Neural progenitor cell (in vitro differentiated cells): ENCODE measurements around the gene CD160. TPM values are rescaled to one million over a fixed set of nuclear protein-coding genes. Genes with fewer than 3 reads are reported as not detected.
A peak's percentile ranks its signal among the peaks of the same experiment; 100 is the strongest.
"Not testable (repeated sequence)": the region's sequence is repeated elsewhere in the genome, so short reads cannot be mapped to it uniquely, and the experiment has no call there.

Source experiments
- DNase-seq: peaks from one replicate; pipeline ENCODE4 v3.0.0-alpha.2; 2016; ENCODE audit warnings: low spot score
- H2AFZ ChIP-seq: fragments of 200-600 bp; sonication (generic); replicated peaks from 2 replicates; pipeline ENCODE4 v1.6.1; 2016; ENCODE audit warnings: antibody characterized with exemption
- H3F3A ChIP-seq: fragments of 200-600 bp; sonication (generic); 2 replicates; pipeline ENCODE4 v1.6.1; 2016; ENCODE audit warnings: antibody characterized with exemption, low read depth
- H3K27ac ChIP-seq: fragments of 200-600 bp; sonication (generic); 2 replicates; pipeline ENCODE4 v1.5.1; 2016; ENCODE audit warnings: mild to moderate bottlenecking
- H3K27me3 ChIP-seq: fragments of 200-600 bp; sonication (generic); 2 replicates; pipeline ENCODE4 v1.6.1; 2016; ENCODE audit warnings: mild to moderate bottlenecking, moderate library complexity
- H3K36me3 ChIP-seq: fragments of 200-600 bp; sonication (generic); 2 replicates; pipeline ENCODE4 v1.5.1; 2016
- H3K4me1 ChIP-seq: fragments of 200-600 bp; sonication (generic); 2 replicates; pipeline ENCODE4 v1.6.1; 2016; ENCODE audit warnings: mixed run types
- H3K4me2 ChIP-seq: fragments of 200-600 bp; sonication (generic); 2 replicates; pipeline ENCODE4 v1.6.1; 2016
- H3K4me3 ChIP-seq: fragments of 200-600 bp; sonication (generic); 2 replicates; pipeline ENCODE4 v1.5.1; 2016
- H3K79me2 ChIP-seq: fragments of 200-600 bp; sonication (generic); 2 replicates; pipeline ENCODE4 v1.6.1; 2016; ENCODE audit warnings: low read depth
- H3K9ac ChIP-seq: fragments of 200-600 bp; sonication (generic); 2 replicates; pipeline ENCODE4 v1.6.1; 2016
- H3K9me3 ChIP-seq: fragments of 200-600 bp; sonication (generic); 2 replicates; pipeline ENCODE4 v1.5.1; 2016; ENCODE audit warnings: low read depth
- H4K20me1 ChIP-seq: fragments of 200-600 bp; sonication (generic); 2 replicates; pipeline ENCODE4 v1.6.1; 2016; ENCODE audit warnings: low read depth
- H3K27ac Mint-ChIP-seq: 3 replicates; pipeline ENCODE4 v1.8.0; 2021; ENCODE audit warnings: mixed read lengths
- H3K27me3 Mint-ChIP-seq: 2 replicates; pipeline ENCODE4 v1.8.0; 2022; ENCODE audit warnings: low read depth, mild to moderate bottlenecking, inconsistent platforms, moderate library complexity, mixed read lengths; ENCODE audit not compliant: insufficient read depth
- H3K36me3 Mint-ChIP-seq: 3 replicates; pipeline ENCODE4 v1.8.0; 2021; ENCODE audit warnings: mixed read lengths
- H3K4me1 Mint-ChIP-seq: 3 replicates; pipeline ENCODE4 v1.8.0; 2021; ENCODE audit warnings: mixed read lengths
- H3K4me3 Mint-ChIP-seq: 3 replicates; pipeline ENCODE4 v1.8.0; 2021; ENCODE audit warnings: mild to moderate bottlenecking, moderate library complexity, mixed read lengths
- H3K9me3 Mint-ChIP-seq: 3 replicates; pipeline ENCODE4 v1.8.0; 2020; ENCODE audit warnings: mixed read lengths
- EZH2 ChIP-seq: fragments of 200-600 bp; sonication (generic); IDR thresholded peaks from 2 replicates; pipeline ENCODE4 v1.6.1; 2017; ENCODE audit warnings: antibody characterized with exemption, mild to moderate bottlenecking, moderate library complexity
- EZH2phosphoT487 ChIP-seq: fragments of 200-600 bp; sonication (generic); IDR thresholded peaks from 2 replicates; pipeline ENCODE4 v1.6.1; 2017; ENCODE audit warnings: antibody characterized with exemption
- total RNA-seq: library from RNA; depleted of rRNA; stranded (reverse); fragments of >200 nt; gene quantifications from 2 replicates; pipeline ENCODE4 v1.2.3, GENCODE V29; 2015; ENCODE audit warnings: low replicate concordance
- TF ChIP-seq, protein P1 (sequence below): fragments of 200-600 bp; sonication (generic); IDR thresholded peaks from 2 replicates; pipeline ENCODE4 v1.5.1; 2017; ENCODE audit warnings: antibody characterized with exemption, mild to moderate bottlenecking

The CD160 gene
- total RNA-seq, 1 donor from 2014 or later: not detected

DNA sequence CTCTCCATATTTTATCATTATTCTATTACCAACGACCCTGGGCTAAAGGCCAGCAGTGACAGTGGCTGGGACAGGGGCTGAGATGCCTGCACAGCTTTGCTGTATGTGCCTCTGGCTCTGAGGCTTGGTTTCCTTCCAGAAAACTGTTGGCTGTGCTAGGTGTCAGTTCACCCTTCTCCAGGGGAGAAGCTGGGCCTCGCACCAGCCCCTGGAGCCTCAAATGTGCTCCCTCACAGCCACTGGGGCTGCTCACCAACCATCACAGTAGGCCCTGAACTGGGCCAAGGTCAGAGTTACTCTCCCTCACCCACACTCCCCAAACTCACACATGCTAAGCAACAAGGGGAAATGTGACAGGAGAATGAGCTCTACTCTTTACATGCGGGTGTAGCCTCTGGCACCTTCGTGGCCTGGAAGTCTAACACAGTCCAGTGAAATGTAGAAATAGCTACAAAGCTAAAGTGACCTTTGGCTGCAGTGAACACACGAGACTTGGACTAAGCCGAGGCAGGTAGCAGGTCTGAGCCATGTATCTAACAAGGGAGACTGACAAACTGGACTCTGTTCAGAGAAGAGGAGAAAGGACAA is 4.7 kb upstream of the CD160 start:
- Histone ChIP-seq H3K27me3 (peaks cover 6% of the 10 kb centered on the region), H4K20me1 (no peaks in the 10 kb centered on the region), H3F3A (peaks cover 6% of the 10 kb centered on the region), H3K4me1 (peaks cover 14% of the 10 kb centered on the region), H3K4me2 (no peak overlapping the region), H3K27ac (no peak overlapping the region), H3K4me3 (no peak overlapping the region), H3K9me3 (no peaks in the 10 kb centered on the region), H3K79me2 (no peaks in the 10 kb centered on the region), H3K36me3 (no peaks in the 10 kb centered on the region), H3K9ac (no peak overlapping the region), H2AFZ (no peak overlapping the region)
- Mint-ChIP-seq H3K4me3 (no peak overlapping the region), H3K36me3 (no peaks in the 10 kb centered on the region), H3K27me3 (peaks cover 2% of the 10 kb centered on the region), H3K9me3 (no peaks in the 10 kb centered on the region), H3K4me1 (peaks cover 17% of the 10 kb centered on the region), H3K27ac (no peak overlapping the region)
- no peak for DNase-seq
- no peak for TF ChIP-seq EZH2phosphoT487
- TF ChIP-seq EZH2: no peak
- TF ChIP-seq, protein P1, sequence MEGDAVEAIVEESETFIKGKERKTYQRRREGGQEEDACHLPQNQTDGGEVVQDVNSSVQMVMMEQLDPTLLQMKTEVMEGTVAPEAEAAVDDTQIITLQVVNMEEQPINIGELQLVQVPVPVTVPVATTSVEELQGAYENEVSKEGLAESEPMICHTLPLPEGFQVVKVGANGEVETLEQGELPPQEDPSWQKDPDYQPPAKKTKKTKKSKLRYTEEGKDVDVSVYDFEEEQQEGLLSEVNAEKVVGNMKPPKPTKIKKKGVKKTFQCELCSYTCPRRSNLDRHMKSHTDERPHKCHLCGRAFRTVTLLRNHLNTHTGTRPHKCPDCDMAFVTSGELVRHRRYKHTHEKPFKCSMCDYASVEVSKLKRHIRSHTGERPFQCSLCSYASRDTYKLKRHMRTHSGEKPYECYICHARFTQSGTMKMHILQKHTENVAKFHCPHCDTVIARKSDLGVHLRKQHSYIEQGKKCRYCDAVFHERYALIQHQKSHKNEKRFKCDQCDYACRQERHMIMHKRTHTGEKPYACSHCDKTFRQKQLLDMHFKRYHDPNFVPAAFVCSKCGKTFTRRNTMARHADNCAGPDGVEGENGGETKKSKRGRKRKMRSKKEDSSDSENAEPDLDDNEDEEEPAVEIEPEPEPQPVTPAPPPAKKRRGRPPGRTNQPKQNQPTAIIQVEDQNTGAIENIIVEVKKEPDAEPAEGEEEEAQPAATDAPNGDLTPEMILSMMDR: no peak

DNA sequence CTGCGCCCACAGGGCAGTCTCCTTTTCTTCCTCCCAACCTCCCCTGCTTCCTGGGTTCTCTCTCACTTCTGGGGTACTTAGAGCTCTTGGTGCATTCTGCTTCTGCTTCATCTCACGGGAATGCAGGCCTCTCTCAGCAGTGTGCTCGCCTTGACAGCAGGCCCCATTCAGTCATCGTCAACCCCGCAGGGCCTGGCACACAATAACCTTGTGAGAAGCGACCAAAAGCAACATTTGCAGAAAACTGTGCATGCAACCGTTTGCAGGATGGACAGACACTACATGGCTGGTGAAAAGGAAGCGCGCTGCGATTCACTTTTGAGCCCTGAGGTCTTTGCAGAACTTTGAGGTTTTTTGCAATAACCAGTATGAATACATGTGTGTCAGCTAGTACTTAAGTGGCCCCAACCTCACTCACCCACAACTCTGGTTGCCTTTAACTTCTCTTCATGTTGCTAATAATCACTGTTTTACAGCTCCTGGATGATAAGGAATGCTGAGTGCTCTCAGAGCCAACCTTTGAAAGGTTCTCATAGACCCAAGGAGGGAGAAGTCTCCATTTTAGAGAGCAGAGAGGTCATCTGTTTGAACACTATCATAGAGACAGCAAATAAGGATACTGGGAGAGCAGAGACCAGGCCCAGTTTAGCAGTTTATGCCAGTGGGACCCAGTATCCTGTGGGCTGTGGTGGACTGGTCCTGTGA is 2.5 kb upstream of the CD160 start:
- no peaks in the 10 kb centered on the region for H3K36me3 Mint-ChIP-seq
- Histone ChIP-seq H3F3A (peaks cover 6% of the 10 kb centered on the region), H4K20me1 (no peaks in the 10 kb centered on the region), H3K4me2 (no peak overlapping the region), H3K4me3 (no peak overlapping the region), H3K36me3 (no peaks in the 10 kb centered on the region), H3K9ac (no peak overlapping the region), H3K27me3 (peaks cover 26% of the 10 kb centered on the region), H2AFZ (peak overlapping the region; percentile 89), H3K4me1 (peaks cover 14% of the 10 kb centered on the region), H3K79me2 (no peaks in the 10 kb centered on the region), H3K27ac (no peak overlapping the region), H3K9me3 (no peaks in the 10 kb centered on the region)
- H3K27me3 Mint-ChIP-seq: peaks cover 2% of the 10 kb centered on the region
- H3K9me3 Mint-ChIP-seq: no peaks in the 10 kb centered on the region
- no peak overlapping the region for H3K4me3 Mint-ChIP-seq
- H3K4me1 Mint-ChIP-seq: peaks cover 22% of the 10 kb centered on the region
- peak; percentile 19 for DNase-seq
- H3K27ac Mint-ChIP-seq: peak overlapping the region; percentile 70
- TF ChIP-seq, protein P1: no peak
- no peak for TF ChIP-seq EZH2phosphoT487

DNA sequence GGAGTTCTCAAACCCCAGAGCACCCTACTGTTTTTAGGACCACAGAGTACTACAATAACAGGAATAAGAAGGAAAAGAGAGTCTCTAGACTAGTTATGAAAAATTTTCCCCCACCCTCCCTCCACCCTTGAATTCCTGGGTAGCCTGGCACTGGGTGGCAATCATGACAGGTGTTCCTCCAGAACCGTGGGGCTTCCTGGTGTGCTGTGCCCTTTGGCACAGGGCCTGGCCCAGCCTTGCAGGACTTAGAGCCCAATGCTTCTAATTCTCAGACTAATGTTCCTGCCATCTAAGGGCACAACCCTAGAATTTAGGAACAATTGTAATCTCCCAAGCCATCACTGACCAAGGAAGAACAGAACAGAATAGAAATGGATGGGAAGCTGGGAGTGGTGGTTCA is 1.5 kb upstream of the CD160 start:
- no peak overlapping the region for H3K9ac ChIP-seq
- Mint-ChIP-seq H3K4me1 (peaks cover 22% of the 10 kb centered on the region), H3K27ac (no peak overlapping the region), H3K27me3 (peaks cover 2% of the 10 kb centered on the region), H3K36me3 (no peaks in the 10 kb centered on the region), H3K9me3 (no peaks in the 10 kb centered on the region), H3K4me3 (no peak overlapping the region)
- peaks cover 6% of the 10 kb centered on the region for H3F3A ChIP-seq
- no peak for DNase-seq
- H2AFZ ChIP-seq: no peak overlapping the region
- no peak overlapping the region for H3K4me3 ChIP-seq
- no peak overlapping the region for H3K4me2 ChIP-seq
- H3K27me3 ChIP-seq: peaks cover 34% of the 10 kb centered on the region
- H3K9me3 ChIP-seq: no peaks in the 10 kb centered on the region
- no peaks in the 10 kb centered on the region for H3K79me2 ChIP-seq
- no peak overlapping the region for H3K27ac ChIP-seq
- no peak for TF ChIP-seq EZH2phosphoT487
- no peak for TF ChIP-seq EZH2
- TF ChIP-seq, protein P1: no peak
- H4K20me1 ChIP-seq: no peaks in the 10 kb centered on the region
- peaks cover 14% of the 10 kb centered on the region for H3K4me1 ChIP-seq
- no peaks in the 10 kb centered on the region for H3K36me3 ChIP-seq

DNA sequence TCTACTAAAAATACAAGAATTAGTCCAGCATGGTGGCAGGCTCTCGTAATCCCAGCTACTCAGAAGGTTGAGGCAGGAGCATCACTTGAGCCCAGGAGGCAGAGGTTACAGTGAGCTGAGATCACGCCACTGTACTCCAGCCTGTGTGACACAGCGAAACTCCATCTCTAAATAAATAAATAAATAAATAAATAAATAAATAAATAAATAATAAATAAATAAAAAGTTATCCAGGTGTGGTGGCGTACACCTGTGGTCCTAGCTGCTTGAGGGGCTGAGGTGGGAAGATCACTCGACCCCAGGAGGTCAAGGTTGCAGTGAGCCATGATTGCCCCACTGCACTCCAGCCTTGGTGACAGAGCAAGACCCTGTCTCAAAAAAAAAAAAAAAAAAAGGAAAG is 834 bp upstream of the CD160 start:
- H3K27me3 ChIP-seq: peaks cover 34% of the 10 kb centered on the region
- H2AFZ ChIP-seq, H3F3A ChIP-seq, H3K9ac ChIP-seq, H3K4me2 ChIP-seq, H3K27ac ChIP-seq, H3K4me3 ChIP-seq, H4K20me1 ChIP-seq, H3K9me3 Mint-ChIP-seq, H3K79me2 ChIP-seq, H3K36me3 Mint-ChIP-seq, H3K9me3 ChIP-seq, H3K36me3 ChIP-seq, H3K4me3 Mint-ChIP-seq, DNase-seq, H3K27me3 Mint-ChIP-seq, H3K27ac Mint-ChIP-seq: not testable (repeated sequence)
- peaks cover 14% of the 10 kb centered on the region for H3K4me1 ChIP-seq
- peaks cover 22% of the 10 kb centered on the region for H3K4me1 Mint-ChIP-seq
